ENCODE measurements around the gene PTPRN2.

GRCh38 chr7:157870644-157871290, 716.9 kb downstream of the PTPRN2 start:
- no peak for TF ChIP-seq CTCF (IDR thresholded peaks at IDR 0.05)
- no peak for TF ChIP-seq EP300 (IDR thresholded peaks at IDR 0.05)
- no peak for TF ChIP-seq POLR2A (IDR thresholded peaks at IDR 0.05)
